Measurements from ENCODE around the gene IRGQ. TPM values are rescaled to one million over a fixed set of nuclear protein-coding genes. Genes with fewer than 3 reads are reported as not detected.
A peak's percentile ranks its signal among the peaks of the same experiment; 100 is the strongest.

IRGQ gene
- total RNA-seq: 10 to 100 TPM in 4 of 5 donors, 1 to 10 TPM in 1; 5.3 to 57.1 (median 25.3) TPM
- 1 to 10 TPM; 2.0 to 4.9 (median 2.6) TPM for polyA plus RNA-seq
- long read RNA-seq, donor 1, transcript IRGQ-202 (1 exons, 3,752 nt): major isoform, 11 of 11 reads
- long read RNA-seq, donor 1, partial matches to known transcripts: 0 of 11 reads
- long read RNA-seq, donor 1, other reads (novel, unspliced or antisense): 0 of 11 reads
- long read RNA-seq, donor 2, transcript IRGQ-202 (1 exons, 3,752 nt): major isoform, 17 of 17 reads
- long read RNA-seq, donor 2, partial matches to known transcripts: 0 of 17 reads
- long read RNA-seq, donor 2, other reads (novel, unspliced or antisense): 0 of 17 reads
- long read RNA-seq, donor 3, full-length matches to known transcripts: 15 of 15 reads
- long read RNA-seq, donor 3, partial matches to known transcripts: 0 of 15 reads
- long read RNA-seq, donor 3, other reads (novel, unspliced or antisense): 0 of 15 reads
- long read RNA-seq, donor 4: 0 reads
- long read RNA-seq, donor 5, full-length matches to known transcripts: 19 of 19 reads
- long read RNA-seq, donor 5, partial matches to known transcripts: 0 of 19 reads
- long read RNA-seq, donor 5, other reads (novel, unspliced or antisense): 0 of 19 reads
- long read RNA-seq, donor 6, full-length matches to known transcripts: 34 of 34 reads
- long read RNA-seq, donor 6, partial matches to known transcripts: 0 of 34 reads
- long read RNA-seq, donor 6, other reads (novel, unspliced or antisense): 0 of 34 reads
- long read RNA-seq, donor 7, transcript IRGQ-202 (1 exons, 3,752 nt): major isoform, 13 of 13 reads
- long read RNA-seq, donor 7, partial matches to known transcripts: 0 of 13 reads
- long read RNA-seq, donor 7, other reads (novel, unspliced or antisense): 0 of 13 reads
- long read RNA-seq, donor 8, transcript IRGQ-202 (1 exons, 3,752 nt): major isoform, 10 of 10 reads
- long read RNA-seq, donor 8, partial matches to known transcripts: 0 of 10 reads
- long read RNA-seq, donor 8, other reads (novel, unspliced or antisense): 0 of 10 reads
- long read RNA-seq, donor 9, transcript IRGQ-202 (1 exons, 3,752 nt): major isoform, 23 of 23 reads
- long read RNA-seq, donor 9, partial matches to known transcripts: 0 of 23 reads
- long read RNA-seq, donor 9, other reads (novel, unspliced or antisense): 0 of 23 reads
- long read RNA-seq, donor 10, transcript IRGQ-202 (1 exons, 3,752 nt): major isoform, 6 of 6 reads
- long read RNA-seq, donor 10, partial matches to known transcripts: 0 of 6 reads
- long read RNA-seq, donor 10, other reads (novel, unspliced or antisense): 0 of 6 reads

- Histone ChIP-seq H3K36me3 (peaks cover 33 to 61% (median 57%) of the 10 kb centered on the region in 4 donors), H3K4me1 (peaks cover 34 to 63% (median 54%) of the 10 kb centered on the region in 4 donors), H3K4me3 (peak within 1 kb of the TSS; percentile 62 to 74 (median 67)), H3K27me3 (no peaks in the 10 kb centered on the region), H3K9me3 (no peaks in the 10 kb centered on the region), H3K27ac (peak within 1 kb of the TSS; percentile 90 to 96 (median 96))
- DNase-seq: peak; percentile 100
- TF ChIP-seq EP300 (IDR thresholded peaks at IDR 0.05): no peak
- no peak for TF ChIP-seq CTCF (IDR thresholded peaks at IDR 0.05)
- TF ChIP-seq POLR2A (IDR thresholded peaks at IDR 0.05): peak in 2 of 4 donors; percentile 90 to 94
- TF ChIP-seq POLR2AphosphoS5 (IDR thresholded peaks at IDR 0.05): peak; percentile 80 to 95 (median 93)
- 0 to 1% (median 0%) methylated on average over 41 to 60 of the region's 60 CpGs for WGBS, 5 donors
- intact Hi-C loops (cut with DNase I; ENCODE audit: low total_unique reads): no loop called here
These were observed at the start of gene IRGQ, which contains the start of gene ZNF576 for GRCh38 chr19:43595999-43596841. TSS of gene IRGQ (minus strand) at chr19:43596134. CDS start at chr19:43595338, 796 bp downstream. TSS of gene ZNF576 (plus strand) at chr19:43596595. CDS start at chr19:43597109, 514 bp downstream.

- intact Hi-C loops (cut with DNase I; ENCODE audit: low total_unique reads): no loop called here
- H3K9me3 ChIP-seq: no peaks in the 10 kb centered on the region
- H3K4me1 ChIP-seq: peaks cover 8 to 11% (median 11%) of the 10 kb centered on the region in 4 donors
- peaks cover 0 to 22% (median 10%) of the 10 kb centered on the region in 3 donors for H3K27me3 ChIP-seq
- H3K4me3 ChIP-seq: no peak overlapping the region
- peaks cover 8 to 35% (median 33%) of the 10 kb centered on the region in 4 donors for H3K36me3 ChIP-seq
- no peak for DNase-seq
- H3K27ac ChIP-seq: no peak overlapping the region
- no peak for TF ChIP-seq EP300 (IDR thresholded peaks at IDR 0.05)
- TF ChIP-seq CTCF (IDR thresholded peaks at IDR 0.05): no peak
- no peak for TF ChIP-seq POLR2A (IDR thresholded peaks at IDR 0.05)
- no peak for TF ChIP-seq POLR2AphosphoS5 (IDR thresholded peaks at IDR 0.05)
- WGBS, 5 donors: 82 to 89% (median 83%) methylated on average over 13 of the region's 13 CpGs
These were observed 48.2 kb upstream of the IRGQ start for GRCh38 chr19:43644181-43644580.

GRCh38 chr19:43643326-43643725 lies 47.4 kb upstream of the IRGQ start:
- WGBS, 5 donors: 57 to 65% (median 60%) methylated on average over 3 of the region's 3 CpGs
- TF ChIP-seq POLR2A (IDR thresholded peaks at IDR 0.05) (no peak), EP300 (IDR thresholded peaks at IDR 0.05) (no peak), POLR2AphosphoS5 (IDR thresholded peaks at IDR 0.05) (no peak), CTCF (IDR thresholded peaks at IDR 0.05) (no peak)
- Histone ChIP-seq H3K9me3 (no peaks in the 10 kb centered on the region), H3K4me1 (peaks cover 13 to 20% (median 17%) of the 10 kb centered on the region in 4 donors), H3K27ac (no peak overlapping the region), H3K36me3 (peaks cover under 1 to 27% (median 25%) of the 10 kb centered on the region in 4 donors), H3K4me3 (no peak overlapping the region), H3K27me3 (peaks cover 0 to 30% (median 16%) of the 10 kb centered on the region in 3 donors)
- intact Hi-C loops (cut with DNase I; ENCODE audit: low total_unique reads): no loop called here
- no peak for DNase-seq

Data from stomach (tissue), 19 donors.